OCI-LY1 (cell line): ENCODE results near the gene TECPR2.

ENCODE experiments used
- H2AFZ ChIP-seq: fragments of 200-600 bp; sonication (generic), shearing (Covaris generic); 2 replicates; pipeline ENCODE4 v1.6.0; 2014; ENCODE audit warnings: antibody characterized with exemption, mild to moderate bottlenecking, low read length
- H3F3A ChIP-seq: fragments of 200-600 bp; sonication (generic), shearing (Covaris generic); 2 replicates; pipeline ENCODE4 v1.6.0; 2014; ENCODE audit warnings: mild to moderate bottlenecking, antibody characterized with exemption, low read length, moderate library complexity; ENCODE audit not compliant: insufficient read depth
- H3K27ac ChIP-seq: fragments of 200-600 bp; sonication (generic); 2 replicates; pipeline ENCODE4 v1.5.1; 2014; ENCODE audit warnings: low read length, mixed run types, mild to moderate bottlenecking, low read depth; ENCODE audit not compliant: poor library complexity, severe bottlenecking
- H3K27me3 ChIP-seq: fragments of 200-600 bp; sonication (generic); 2 replicates; pipeline ENCODE4 v1.6.0; 2014; ENCODE audit warnings: antibody characterized with exemption, mild to moderate bottlenecking, low read length, moderate library complexity; ENCODE audit not compliant: insufficient read depth
- H3K36me3 ChIP-seq: fragments of 200-600 bp; sonication (generic); 2 replicates; pipeline ENCODE4 v1.6.1; 2014; ENCODE audit warnings: mild to moderate bottlenecking, antibody characterized with exemption, low read length, moderate library complexity, mixed read lengths; ENCODE audit not compliant: insufficient read depth
- H3K4me1 ChIP-seq: fragments of 200-600 bp; sonication (generic); 2 replicates; pipeline ENCODE4 v1.5.1; 2014; ENCODE audit warnings: mild to moderate bottlenecking, low read length, moderate library complexity; ENCODE audit not compliant: insufficient read depth, severe bottlenecking
- H3K4me2 ChIP-seq: fragments of 200-600 bp; sonication (generic), shearing (Covaris generic); 2 replicates; pipeline ENCODE4 v1.6.1; 2014; ENCODE audit warnings: low read length
- H3K4me3 ChIP-seq: fragments of 200-600 bp; sonication (generic); 2 replicates; pipeline ENCODE4 v1.5.1; 2014; ENCODE audit warnings: low read length, low read depth, mild to moderate bottlenecking, mixed read lengths; ENCODE audit not compliant: poor library complexity, severe bottlenecking
- H3K79me2 ChIP-seq: fragments of 200-600 bp; shearing (Covaris generic); 2 replicates; pipeline ENCODE4 v1.6.1; 2016; ENCODE audit warnings: mixed run types, low read length, mixed read lengths; ENCODE audit not compliant: insufficient read depth
- H3K9ac ChIP-seq: fragments of 200-600 bp; sonication (generic), shearing (Covaris generic); 2 replicates; pipeline ENCODE4 v1.6.1; 2014; ENCODE audit warnings: mild to moderate bottlenecking, low read length, mixed read lengths
- H3K9me2 ChIP-seq: fragments of 200-600 bp; sonication (generic), shearing (Covaris generic); 2 replicates; pipeline ENCODE4 v1.6.1; 2014; ENCODE audit warnings: low read depth, mild to moderate bottlenecking, low read length, mixed read lengths
- H3K9me3 ChIP-seq: fragments of 200-600 bp; shearing (Covaris generic); 2 replicates; pipeline ENCODE4 v1.6.1; 2014; ENCODE audit warnings: low read length, mixed read lengths
- H4K20me1 ChIP-seq: fragments of 200-600 bp; sonication (generic), shearing (Covaris generic); 2 replicates; pipeline ENCODE4 v1.6.0; 2016; ENCODE audit warnings: mild to moderate bottlenecking, low read length; ENCODE audit not compliant: insufficient read depth
- EZH2 ChIP-seq: fragments of 200-600 bp; sonication (generic), shearing (Covaris generic); IDR thresholded peaks from 2 replicates; pipeline ENCODE4 v1.8.0; 2017; ENCODE audit warnings: borderline replicate concordance, mixed run types, mild to moderate bottlenecking, antibody characterized with exemption, low read length, moderate library complexity, mixed read lengths
- TF ChIP-seq, protein P1 (sequence below): fragments of 200-600 bp; sonication (generic), shearing (Covaris generic); IDR thresholded peaks from 2 replicates; pipeline ENCODE4 v1.5.1; 2017; ENCODE audit warnings: mild to moderate bottlenecking, antibody characterized with exemption, low read length, moderate library complexity, mixed read lengths

TECPR2 gene

DNA sequence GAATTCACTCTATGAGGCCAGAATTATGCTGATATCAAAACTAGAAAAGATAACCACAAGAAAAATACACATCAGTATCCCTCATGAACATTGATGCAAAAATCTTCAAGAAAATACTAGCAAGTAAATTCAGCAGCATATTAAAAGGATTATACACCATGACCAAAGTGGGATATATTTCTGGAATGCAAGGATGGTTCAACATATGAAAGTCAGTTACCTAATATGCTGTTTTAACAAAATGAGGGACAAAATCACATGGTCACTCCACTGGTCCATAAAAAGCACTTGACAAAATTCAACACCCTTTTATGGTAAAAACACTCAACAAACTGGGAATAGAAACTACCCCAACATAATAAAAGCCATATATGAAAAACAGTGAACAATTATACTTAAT lies 40.3 kb downstream of the TECPR2 start:
- Histone ChIP-seq H4K20me1 (no peaks in the 10 kb centered on the region), H3K36me3 (no peaks in the 10 kb centered on the region), H3F3A (no peaks in the 10 kb centered on the region), H3K27me3 (no peaks in the 10 kb centered on the region), H3K4me1 (no peaks in the 10 kb centered on the region), H3K27ac (no peak overlapping the region), H3K4me3 (no peak overlapping the region), H3K79me2 (no peaks in the 10 kb centered on the region), H3K4me2 (no peak overlapping the region), H3K9me2 (no peaks in the 10 kb centered on the region), H2AFZ (no peak overlapping the region), H3K9ac (no peak overlapping the region), H3K9me3 (0 out of 2 replicates have a peak, but pooled peaks cover 3% of the 10 kb centered on the region)
- no peak for TF ChIP-seq EZH2
- TF ChIP-seq, protein P1, sequence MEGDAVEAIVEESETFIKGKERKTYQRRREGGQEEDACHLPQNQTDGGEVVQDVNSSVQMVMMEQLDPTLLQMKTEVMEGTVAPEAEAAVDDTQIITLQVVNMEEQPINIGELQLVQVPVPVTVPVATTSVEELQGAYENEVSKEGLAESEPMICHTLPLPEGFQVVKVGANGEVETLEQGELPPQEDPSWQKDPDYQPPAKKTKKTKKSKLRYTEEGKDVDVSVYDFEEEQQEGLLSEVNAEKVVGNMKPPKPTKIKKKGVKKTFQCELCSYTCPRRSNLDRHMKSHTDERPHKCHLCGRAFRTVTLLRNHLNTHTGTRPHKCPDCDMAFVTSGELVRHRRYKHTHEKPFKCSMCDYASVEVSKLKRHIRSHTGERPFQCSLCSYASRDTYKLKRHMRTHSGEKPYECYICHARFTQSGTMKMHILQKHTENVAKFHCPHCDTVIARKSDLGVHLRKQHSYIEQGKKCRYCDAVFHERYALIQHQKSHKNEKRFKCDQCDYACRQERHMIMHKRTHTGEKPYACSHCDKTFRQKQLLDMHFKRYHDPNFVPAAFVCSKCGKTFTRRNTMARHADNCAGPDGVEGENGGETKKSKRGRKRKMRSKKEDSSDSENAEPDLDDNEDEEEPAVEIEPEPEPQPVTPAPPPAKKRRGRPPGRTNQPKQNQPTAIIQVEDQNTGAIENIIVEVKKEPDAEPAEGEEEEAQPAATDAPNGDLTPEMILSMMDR, result no peak

DNA sequence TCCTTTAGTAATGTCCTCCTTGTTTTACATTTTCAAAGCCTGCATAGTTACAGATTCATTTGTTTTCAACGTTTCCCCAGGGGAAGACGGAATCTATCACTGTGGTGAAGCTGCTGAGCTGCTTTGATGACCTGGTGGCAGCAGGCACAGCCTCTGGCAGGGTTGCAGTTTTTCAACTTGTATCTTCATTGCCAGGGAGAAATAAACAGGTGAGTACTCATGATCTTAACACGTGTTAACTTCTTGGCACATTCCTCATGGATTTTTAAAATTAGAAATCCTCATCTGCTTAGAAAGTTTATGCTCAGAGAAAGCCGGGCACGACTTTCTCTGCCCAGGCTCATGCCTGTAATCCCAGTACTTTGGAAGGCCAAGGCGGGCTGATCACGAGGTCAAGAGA lies 44.5 kb downstream of the TECPR2 start:
- no peaks in the 10 kb centered on the region for H3K36me3 ChIP-seq
- no peaks in the 10 kb centered on the region for H3K79me2 ChIP-seq
- no peaks in the 10 kb centered on the region for H3K9me2 ChIP-seq
- no peak overlapping the region for H3K4me3 ChIP-seq
- TF ChIP-seq EZH2, result no peak
- TF ChIP-seq, protein P1, result no peak
- H3K4me1 ChIP-seq, result no peaks in the 10 kb centered on the region
- no peaks in the 10 kb centered on the region for H4K20me1 ChIP-seq
- H3K4me2 ChIP-seq, result no peak overlapping the region
- H3K27me3 ChIP-seq, result no peaks in the 10 kb centered on the region
- no peak overlapping the region for H3K9ac ChIP-seq
- no peaks in the 10 kb centered on the region for H3F3A ChIP-seq
- H3K27ac ChIP-seq, result no peak overlapping the region
- H2AFZ ChIP-seq, result no peak overlapping the region
- 0 out of 2 replicates have a peak, but pooled peaks cover 3% of the 10 kb centered on the region for H3K9me3 ChIP-seq

DNA sequence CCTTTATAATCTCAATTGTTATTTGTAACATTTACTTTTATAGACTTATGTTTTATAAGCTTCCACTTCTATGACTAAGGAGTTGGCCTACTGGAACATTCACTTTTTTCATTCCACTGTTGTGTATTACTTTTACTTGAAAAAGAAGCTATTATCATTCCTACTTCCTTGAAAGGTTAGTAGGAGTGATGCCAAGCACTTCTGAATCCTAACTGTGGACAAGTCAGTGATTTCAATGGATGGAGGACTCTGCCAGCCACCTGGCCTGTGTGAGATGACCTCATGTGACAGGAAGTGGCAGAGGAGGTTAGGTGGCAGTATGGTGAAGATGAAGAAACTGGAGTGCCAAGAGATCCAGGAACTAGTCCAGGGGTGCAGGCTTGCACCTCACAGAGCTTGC lies 46.0 kb downstream of the TECPR2 start:
- no peaks in the 10 kb centered on the region for H4K20me1 ChIP-seq
- H3K4me2 ChIP-seq, result no peak overlapping the region
- H3K79me2 ChIP-seq, result no peaks in the 10 kb centered on the region
- H3K9me2 ChIP-seq, result no peaks in the 10 kb centered on the region
- no peaks in the 10 kb centered on the region for H3F3A ChIP-seq
- H3K27me3 ChIP-seq, result no peaks in the 10 kb centered on the region
- H3K4me3 ChIP-seq, result no peak overlapping the region
- no peak overlapping the region for H2AFZ ChIP-seq
- H3K4me1 ChIP-seq, result no peaks in the 10 kb centered on the region
- TF ChIP-seq, protein P1, result no peak
- no peak for TF ChIP-seq EZH2
- no peak overlapping the region for H3K27ac ChIP-seq
- no peak overlapping the region for H3K9ac ChIP-seq
- H3K36me3 ChIP-seq, result no peaks in the 10 kb centered on the region
- no peaks in the 10 kb centered on the region for H3K9me3 ChIP-seq
